HEK293T (cell line): ENCODE data around the gene AMBP.

Experiments used
- BHLHE40 ChIP-seq: fragments of 450-650 bp; IDR thresholded peaks from 2 replicates; pipeline ENCODE4 v1.6.1; 2016; ENCODE audit warnings: mild to moderate bottlenecking, moderate library complexity, borderline replicate concordance
- SP1 ChIP-seq: fragments of 450-650 bp; IDR thresholded peaks from 2 replicates; pipeline ENCODE4 v1.6.1; 2017

DNA sequence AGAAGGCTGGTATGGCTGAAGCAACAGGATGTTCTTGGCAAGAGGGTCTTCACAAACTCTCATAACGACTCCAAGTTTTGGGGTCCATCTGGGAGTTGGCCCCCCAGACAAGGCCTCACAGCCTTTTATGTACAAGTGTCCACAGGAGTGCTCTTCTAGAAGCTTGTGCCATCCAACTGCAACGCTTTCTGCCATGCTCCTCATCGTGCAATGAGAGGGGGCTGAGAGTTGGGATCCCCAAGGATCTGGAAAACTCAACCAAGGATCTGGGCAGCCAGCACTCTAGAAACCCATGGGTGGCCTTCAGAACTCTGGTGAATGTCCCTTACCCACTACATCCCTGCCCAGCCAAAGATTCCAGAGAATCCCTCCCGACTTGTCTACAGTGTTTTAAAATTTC is 8.5 kb upstream of the AMBP start:
- TF ChIP-seq BHLHE40 (no peak), SP1 (no peak)
